ENCODE results near the gene NSUN3.

- TF ChIP-seq POLR2A (IDR thresholded peaks at IDR 0.05) (no peak), CTCF (IDR thresholded peaks at IDR 0.05) (no peak)
Observed at GRCh38 chr3:94130690-94131089, 67.8 kb downstream of the NSUN3 start.
